HepG2 (cell line): ENCODE measurements around the gene HLA-DRB1. TPM values are rescaled to one million over a fixed set of nuclear protein-coding genes. Genes with fewer than 3 reads are reported as not detected.

Experiments used
- ATAC-seq: fragments of 200-7000 bp; cut with Tn5 transposase; 3 replicates; pipeline ENCODE4 v1.9.1; 2020; ENCODE audit warnings: mild to moderate bottlenecking, moderate library complexity
- BruUV-seq: library from RNA; stranded (reverse); fragments of 400-500 nt; replicated peaks from 2 replicates; lab custom pipeline; 2021; lab: Mats Ljungman, UMichigan
- CTCF ChIA-PET: fragments of 300-600 bp; formaldehyde crosslinking; extraction: SDS; loops from one replicate; lab custom pipeline; 2021; ENCODE audit warnings: low total read pairs, inconsistent platforms, low intra/inter-chr PET ratio; lab: Yijun Ruan, JAX
- POLR2A ChIA-PET: fragments of 350-600 bp; sonication (Branson Sonifier 250); formaldehyde crosslinking; loops from one replicate; lab custom pipeline; 2020; ENCODE audit warnings: antibody characterized with exemption, inconsistent platforms; lab: Yijun Ruan, JAX
- DNase-seq: peaks from one replicate; pipeline ENCODE4 v3.0.0-alpha.2; 2015; ENCODE audit warnings: low spot score
- FAIRE-seq: peaks from 3 replicates; lab custom pipeline; 2011; peaks lifted over from hg19 to GRCh38; lab: Jason Lieb, UNC
- H2AFZ ChIP-seq: one replicate; pipeline ENCODE4 v1.6.1; 2011; ENCODE audit warnings: low read length, inconsistent platforms
- H3K27ac ChIP-seq: fragments of 300-600 bp; 3 replicates; pipeline ENCODE4 v1.8.0; 2011; ENCODE audit warnings: mixed run types, mild to moderate bottlenecking, mixed read lengths, low read length, inconsistent platforms; ENCODE audit not compliant: insufficient read depth; ENCODE audit errors: extremely low read length
- H3K27me3 ChIP-seq, 2 experiments: fragments of 200-600 bp in 1 of 2; 2 replicates in 1 of 2; 3 replicates in 1 of 2; pipeline versions ENCODE4 v1.6.0 to v1.8.0; 2011; ENCODE audit warnings: low read length in 2 of 2, mild to moderate bottlenecking in 2 of 2, moderate library complexity in 2 of 2, inconsistent platforms in 1 of 2; ENCODE audit not compliant: insufficient read depth in 2 of 2, control insufficient read depth in 1 of 2
- H3K36me3 ChIP-seq, 2 experiments: fragments of 200-600 bp in 1 of 2; replicated peaks in 1 of 2; 2 replicates in 1 of 2; 3 replicates in 1 of 2; pipeline versions ENCODE4 v1.5.1 to v1.8.0; 2011; ENCODE audit warnings: low read length in 2 of 2, inconsistent platforms in 1 of 2; ENCODE audit not compliant: insufficient read depth in 2 of 2, control insufficient read depth in 1 of 2
- H3K4me1 ChIP-seq: 2 replicates; pipeline ENCODE4 v1.5.1; 2012; ENCODE audit warnings: low read length, inconsistent platforms; ENCODE audit not compliant: insufficient read depth
- H3K4me2 ChIP-seq: 2 replicates; pipeline ENCODE4 v1.6.0; 2011; ENCODE audit warnings: low read depth, low read length, inconsistent platforms
- H3K4me3 ChIP-seq, 3 experiments: fragments of 200-600 bp in 1 of 3; sonication (generic), shearing (Covaris generic) in 1 of 3; replicated peaks in 1 of 3; 2 replicates each; pipeline ENCODE4 v1.5.1; 2011 to 2016; ENCODE audit warnings: low read length in 3 of 3, inconsistent platforms in 2 of 3, low read depth in 2 of 3, mild to moderate bottlenecking in 2 of 3, control low read depth in 1 of 3, mixed read lengths in 1 of 3; ENCODE audit not compliant: insufficient read depth in 1 of 3
- H3K79me2 ChIP-seq: one replicate; pipeline ENCODE4 v1.6.1; 2011; ENCODE audit warnings: low read length, inconsistent platforms; ENCODE audit not compliant: insufficient read depth
- H3K9ac ChIP-seq: 2 replicates; pipeline ENCODE4 v1.6.0; 2011; ENCODE audit warnings: mild to moderate bottlenecking, low read depth, low read length, inconsistent platforms; ENCODE audit not compliant: insufficient read depth
- H3K9me3 ChIP-seq: 2 replicates; pipeline ENCODE4 v1.5.1; 2012; ENCODE audit warnings: mild to moderate bottlenecking, low read length
- H4K20me1 ChIP-seq: 2 replicates; pipeline ENCODE4 v1.6.0; 2011; ENCODE audit warnings: inconsistent platforms, mild to moderate bottlenecking, low read length, moderate library complexity; ENCODE audit not compliant: insufficient read depth
- DNMT3B ChIP-seq: conservative IDR thresholded peaks from 2 replicates; pipeline ENCODE4 v1.6.1; 2016; ENCODE audit warnings: missing biosample characterization, control low read depth
- ZNF329 ChIP-seq: sonication (generic); formaldehyde crosslinking; IDR thresholded peaks from 2 replicates; pipeline ENCODE4 v1.9.0; 2021; ENCODE audit warnings: low read depth, mild to moderate bottlenecking, missing genetic modification reagents
- ZNF557 ChIP-seq: sonication (generic); formaldehyde crosslinking; IDR thresholded peaks from 2 replicates; pipeline ENCODE4 v1.4.0; 2020; ENCODE audit warnings: missing genetic modification reagents
- ZNF720 ChIP-seq: sonication (generic); formaldehyde crosslinking; IDR thresholded peaks from 2 replicates; pipeline ENCODE4 v1.4.0; 2020; ENCODE audit warnings: missing genetic modification reagents
- WGBS: methylation state at CpG from one replicate; pipeline ENCODE4 v1.1.6; 2017; ENCODE audit warnings: low lambda C conversion rate; 5-methylcytosine and 5-hydroxymethylcytosine counted together
- in situ Hi-C: cut with HindIII; loops from 2 replicates; pipeline ENCODE4 v1.10.0; 2017; ENCODE audit warnings: low pct_unique_long_range_greater_than_20kb; ENCODE audit not compliant: extremely low pct_ligation_motif_present
- intact Hi-C: fragments of 100-400 bp; cut with micrococcal nuclease; formaldehyde crosslinking; loops from one replicate; pipeline ENCODE4 v1.10.0; 2022; ENCODE audit not compliant: unreplicated experiment
- polyA plus RNA-seq, 8 experiments: library from polyadenylated mRNA; depleted of rRNA in 3 of 8; stranded (reverse) in 7 of 8; unstranded in 1 of 8; fragments of >200 nt; fragmentation: Illumina TruSeq in 4 of 8; extraction: Trizol in 4 of 8; gene quantifications; 2 replicates each; pipeline versions ENCODE4 v1.2.1 to v1.2.3, GENCODE V29; 2011 to 2016; ENCODE audit warnings: low read depth in 4 of 8, missing spikeins in 1 of 8, mixed read lengths in 1 of 8; ENCODE audit not compliant: insufficient read depth in 1 of 8
- total RNA-seq, 5 experiments: library from RNA; depleted of rRNA; stranded (reverse); fragments of >200 nt; fragmentation: Illumina TruSeq; extraction: Trizol; gene quantifications; 2 replicates each; pipeline ENCODE4 v1.2.3, GENCODE V29; 2016; ENCODE audit warnings: low read depth in 1 of 5
- TF ChIP-seq, protein P1 (sequence below): sonication (generic); formaldehyde crosslinking; IDR thresholded peaks from 2 replicates; pipeline ENCODE4 v1.8.1; 2023; ENCODE audit warnings: missing genetic modification reagents, mild to moderate bottlenecking, borderline replicate concordance

HLA-DRB1 gene
- total and polyA plus RNA-seq, 2 of the 13 experiments (the other 11 are each of a cell fraction or from before 2014, with no cell fraction given): 0.09 TPM; not detected in 1

- Histone ChIP-seq H3K27ac (no peak overlapping the region), H3K27me3 (no peaks in the 10 kb centered on the region; a peak in 1 of 5 replicates)
- TF ChIP-seq ZNF557 (CRISPR knock-in tag) (no peak), ZNF329 (CRISPR knock-in tag) (no peak), DNMT3B (CRISPR knock-in tag) (no peak)
- TF ChIP-seq, protein P1, sequence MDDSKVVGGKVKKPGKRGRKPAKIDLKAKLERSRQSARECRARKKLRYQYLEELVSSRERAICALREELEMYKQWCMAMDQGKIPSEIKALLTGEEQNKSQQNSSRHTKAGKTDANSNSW: no peak
- TF ChIP-seq, all 625 proteins: peak for 0
- no peaks in the 10 kb centered on the region for H3K79me2 ChIP-seq
- in situ Hi-C loops (no loop called here), intact Hi-C loops (no loop called here)
- ChIA-PET POLR2A (no interaction called here), CTCF (no interaction called here)
- no TSS peak for BruUV-seq
- no peak overlapping the region for H2AFZ ChIP-seq
- H3K9ac ChIP-seq: no peak overlapping the region
- 1% methylated on average over 3 of the region's 3 CpGs for WGBS
- no peak overlapping the region for H3K4me2 ChIP-seq
- no peaks in the 10 kb centered on the region for H3K36me3 ChIP-seq
- ATAC-seq: no peak
- H3K9me3 ChIP-seq: no peaks in the 10 kb centered on the region
- no peaks in the 10 kb centered on the region for H3K4me1 ChIP-seq
- H3K4me3 ChIP-seq: no peak overlapping the region
- DNase-seq: no peak
- H4K20me1 ChIP-seq: no peaks in the 10 kb centered on the region
- FAIRE-seq: no peak
These were observed 38.2 kb upstream of the HLA-DRB1 start for GRCh38 chr6:32627831-32628230.

- in situ Hi-C loops: no loop called here
- Histone ChIP-seq H3K27ac (no peak overlapping the region), H3K9me3 (no peaks in the 10 kb centered on the region), H3K4me3 (no peak overlapping the region), H2AFZ (no peak overlapping the region), H3K4me2 (no peak overlapping the region), H3K4me1 (no peaks in the 10 kb centered on the region), H3K27me3 (no peaks in the 10 kb centered on the region; a peak in 1 of 5 replicates), H3K9ac (no peak overlapping the region), H4K20me1 (no peaks in the 10 kb centered on the region), H3K36me3 (no peaks in the 10 kb centered on the region), H3K79me2 (no peaks in the 10 kb centered on the region)
- WGBS: 3% methylated on average over 2 of the region's 3 CpGs
- intact Hi-C loops: no loop called here
- ATAC-seq (no peak), DNase-seq (no peak), FAIRE-seq (no peak)
- POLR2A ChIA-PET: no interaction called here
- no peak for TF ChIP-seq ZNF720
- BruUV-seq: no TSS peak
- CTCF ChIA-PET: no interaction called here
These were observed 37.6 kb upstream of the HLA-DRB1 start for GRCh38 chr6:32627249-32627648.
